ENCODE measurements around the gene ERAL1. TPM values are rescaled to one million over a fixed set of nuclear protein-coding genes. Genes with fewer than 3 reads are reported as not detected.

ERAL1 gene
- total and polyA plus RNA-seq, 2 of the 13 experiments (the other 11 are each of a cell fraction or from before 2014, with no cell fraction given), result 46.9 to 72.2 TPM

GRCh38 chr17:28896884-28897768 is 42.3 kb downstream of the ERAL1 start, which contains the start of gene FLOT2 (continued):
- no peak for TF ChIP-seq MEIS2 (CRISPR knock-in tag; IDR thresholded peaks at IDR 0.05)
- no peak; the same call in 1 of the 2 replicates for TF ChIP-seq ZNF800 (CRISPR knock-in tag; IDR thresholded peaks at IDR 0.05)
- TF ChIP-seq, protein P1, sequence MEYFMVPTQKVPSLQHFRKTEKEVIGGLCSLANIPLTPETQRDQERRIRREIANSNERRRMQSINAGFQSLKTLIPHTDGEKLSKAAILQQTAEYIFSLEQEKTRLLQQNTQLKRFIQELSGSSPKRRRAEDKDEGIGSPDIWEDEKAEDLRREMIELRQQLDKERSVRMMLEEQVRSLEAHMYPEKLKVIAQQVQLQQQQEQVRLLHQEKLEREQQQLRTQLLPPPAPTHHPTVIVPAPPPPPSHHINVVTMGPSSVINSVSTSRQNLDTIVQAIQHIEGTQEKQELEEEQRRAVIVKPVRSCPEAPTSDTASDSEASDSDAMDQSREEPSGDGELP (IDR thresholded peaks at IDR 0.05; ENCODE audit: borderline replicate concordance, low read depth), result no peak
- TF ChIP-seq ZNF724P (CRISPR knock-in tag; IDR thresholded peaks at IDR 0.05; ENCODE audit: borderline replicate concordance), result no peak
- no peak for TF ChIP-seq ZZZ3 (CRISPR knock-in tag; IDR thresholded peaks at IDR 0.05; ENCODE audit: borderline replicate concordance)
- peak; percentile 7; the same call in 1 of the 2 replicates for TF ChIP-seq ZBTB7A (CRISPR knock-in tag; IDR thresholded peaks at IDR 0.05)
- TF ChIP-seq, protein P2, sequence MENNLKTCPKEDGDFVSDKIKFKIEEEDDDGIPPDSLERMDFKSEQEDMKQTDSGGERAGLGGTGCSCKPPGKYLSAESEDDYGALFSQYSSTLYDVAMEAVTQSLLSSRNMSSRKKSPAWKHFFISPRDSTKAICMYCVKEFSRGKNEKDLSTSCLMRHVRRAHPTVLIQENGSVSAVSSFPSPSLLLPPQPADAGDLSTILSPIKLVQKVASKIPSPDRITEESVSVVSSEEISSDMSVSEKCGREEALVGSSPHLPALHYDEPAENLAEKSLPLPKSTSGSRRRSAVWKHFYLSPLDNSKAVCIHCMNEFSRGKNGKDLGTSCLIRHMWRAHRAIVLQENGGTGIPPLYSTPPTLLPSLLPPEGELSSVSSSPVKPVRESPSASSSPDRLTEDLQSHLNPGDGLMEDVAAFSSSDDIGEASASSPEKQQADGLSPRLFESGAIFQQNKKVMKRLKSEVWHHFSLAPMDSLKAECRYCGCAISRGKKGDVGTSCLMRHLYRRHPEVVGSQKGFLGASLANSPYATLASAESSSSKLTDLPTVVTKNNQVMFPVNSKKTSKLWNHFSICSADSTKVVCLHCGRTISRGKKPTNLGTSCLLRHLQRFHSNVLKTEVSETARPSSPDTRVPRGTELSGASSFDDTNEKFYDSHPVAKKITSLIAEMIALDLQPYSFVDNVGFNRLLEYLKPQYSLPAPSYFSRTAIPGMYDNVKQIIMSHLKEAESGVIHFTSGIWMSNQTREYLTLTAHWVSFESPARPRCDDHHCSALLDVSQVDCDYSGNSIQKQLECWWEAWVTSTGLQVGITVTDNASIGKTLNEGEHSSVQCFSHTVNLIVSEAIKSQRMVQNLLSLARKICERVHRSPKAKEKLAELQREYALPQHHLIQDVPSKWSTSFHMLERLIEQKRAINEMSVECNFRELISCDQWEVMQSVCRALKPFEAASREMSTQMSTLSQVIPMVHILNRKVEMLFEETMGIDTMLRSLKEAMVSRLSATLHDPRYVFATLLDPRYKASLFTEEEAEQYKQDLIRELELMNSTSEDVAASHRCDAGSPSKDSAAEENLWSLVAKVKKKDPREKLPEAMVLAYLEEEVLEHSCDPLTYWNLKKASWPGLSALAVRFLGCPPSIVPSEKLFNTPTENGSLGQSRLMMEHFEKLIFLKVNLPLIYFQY (CRISPR knock-in tag; IDR thresholded peaks at IDR 0.05; ENCODE audit: borderline replicate concordance), result 0 out of 2 replicates have a peak, but pooled peaks have one; percentile 11
- TF ChIP-seq MTA3 (CRISPR knock-in tag; IDR thresholded peaks at IDR 0.05), result no peak
- TF ChIP-seq ZNF281 (CRISPR knock-in tag; IDR thresholded peaks at IDR 0.05; ENCODE audit: borderline replicate concordance), result peak; percentile 64; the same call in 1 of the 2 replicates
- no peak for TF ChIP-seq RBM22 (optimal IDR thresholded peaks at IDR 0.05; ENCODE audit: low read length)
- TF ChIP-seq CREM (IDR thresholded peaks at IDR 0.05), result no peak
- no peak for TF ChIP-seq CREM (CRISPR knock-in tag; IDR thresholded peaks at IDR 0.05)
- TF ChIP-seq CBFB (CRISPR knock-in tag; IDR thresholded peaks at IDR 0.05), result no peak
- TF ChIP-seq, protein P3, sequence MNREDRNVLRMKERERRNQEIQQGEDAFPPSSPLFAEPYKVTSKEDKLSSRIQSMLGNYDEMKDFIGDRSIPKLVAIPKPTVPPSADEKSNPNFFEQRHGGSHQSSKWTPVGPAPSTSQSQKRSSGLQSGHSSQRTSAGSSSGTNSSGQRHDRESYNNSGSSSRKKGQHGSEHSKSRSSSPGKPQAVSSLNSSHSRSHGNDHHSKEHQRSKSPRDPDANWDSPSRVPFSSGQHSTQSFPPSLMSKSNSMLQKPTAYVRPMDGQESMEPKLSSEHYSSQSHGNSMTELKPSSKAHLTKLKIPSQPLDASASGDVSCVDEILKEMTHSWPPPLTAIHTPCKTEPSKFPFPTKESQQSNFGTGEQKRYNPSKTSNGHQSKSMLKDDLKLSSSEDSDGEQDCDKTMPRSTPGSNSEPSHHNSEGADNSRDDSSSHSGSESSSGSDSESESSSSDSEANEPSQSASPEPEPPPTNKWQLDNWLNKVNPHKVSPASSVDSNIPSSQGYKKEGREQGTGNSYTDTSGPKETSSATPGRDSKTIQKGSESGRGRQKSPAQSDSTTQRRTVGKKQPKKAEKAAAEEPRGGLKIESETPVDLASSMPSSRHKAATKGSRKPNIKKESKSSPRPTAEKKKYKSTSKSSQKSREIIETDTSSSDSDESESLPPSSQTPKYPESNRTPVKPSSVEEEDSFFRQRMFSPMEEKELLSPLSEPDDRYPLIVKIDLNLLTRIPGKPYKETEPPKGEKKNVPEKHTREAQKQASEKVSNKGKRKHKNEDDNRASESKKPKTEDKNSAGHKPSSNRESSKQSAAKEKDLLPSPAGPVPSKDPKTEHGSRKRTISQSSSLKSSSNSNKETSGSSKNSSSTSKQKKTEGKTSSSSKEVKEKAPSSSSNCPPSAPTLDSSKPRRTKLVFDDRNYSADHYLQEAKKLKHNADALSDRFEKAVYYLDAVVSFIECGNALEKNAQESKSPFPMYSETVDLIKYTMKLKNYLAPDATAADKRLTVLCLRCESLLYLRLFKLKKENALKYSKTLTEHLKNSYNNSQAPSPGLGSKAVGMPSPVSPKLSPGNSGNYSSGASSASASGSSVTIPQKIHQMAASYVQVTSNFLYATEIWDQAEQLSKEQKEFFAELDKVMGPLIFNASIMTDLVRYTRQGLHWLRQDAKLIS (CRISPR knock-in tag; IDR thresholded peaks at IDR 0.05), result no peak
- no peak for TF ChIP-seq HMG20B (CRISPR knock-in tag; conservative IDR thresholded peaks at IDR 0.05)

Measured in HepG2 (cell line).